NCI-H187 (cell line): ENCODE results near the gene GNPTG.
A peak's percentile ranks its signal among the peaks of the same experiment; 100 is the strongest.

Experiments
- DNase-seq, 2 experiments: peaks; one replicate each; lab custom pipeline; 2025; lab: John Stamatoyannopoulos, UW

Gene GNPTG

DNA sequence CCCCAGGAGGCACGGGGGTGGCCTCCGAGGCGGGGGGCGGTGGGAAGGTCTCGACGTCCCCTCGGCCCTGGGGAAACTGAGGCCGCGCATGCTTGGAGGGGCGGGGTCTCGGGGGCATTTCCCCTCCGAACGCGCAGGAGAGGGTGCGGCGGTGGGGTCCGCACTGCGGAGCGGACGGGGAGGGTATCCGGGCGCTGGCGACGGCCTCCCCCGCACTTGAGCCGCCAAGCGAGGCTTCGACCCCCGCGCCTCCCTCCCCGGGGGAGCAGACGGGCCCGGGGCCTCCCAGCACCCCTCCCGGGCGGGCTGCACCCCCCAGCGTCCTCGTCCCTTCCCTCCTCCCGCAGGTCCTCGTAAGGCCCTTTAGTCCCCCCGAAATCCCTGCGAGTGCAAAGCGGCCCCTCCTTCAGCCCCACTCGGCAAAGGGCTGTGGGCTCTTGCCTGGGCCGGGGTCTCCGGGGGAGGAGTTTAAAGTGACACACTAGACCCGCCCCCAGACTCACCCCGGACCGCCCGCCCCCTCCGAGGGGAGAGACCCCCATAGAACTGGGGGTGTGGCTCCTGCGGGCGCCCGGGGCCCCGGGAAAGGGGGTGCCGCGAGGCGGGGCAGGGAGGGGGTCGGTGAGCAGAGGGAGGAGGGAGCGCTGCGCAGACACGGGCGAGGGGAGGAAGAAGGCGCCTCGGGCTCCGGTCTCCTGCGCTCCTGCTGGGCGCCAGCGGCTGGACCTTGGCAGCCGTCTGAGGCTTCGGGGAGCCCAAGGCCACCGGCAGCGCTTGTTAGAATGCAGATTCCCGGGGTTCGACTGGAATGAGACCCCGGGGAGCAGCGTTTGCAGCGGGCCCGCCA is 17.7 kb upstream of the GNPTG start:
- no peak for DNase-seq

DNA sequence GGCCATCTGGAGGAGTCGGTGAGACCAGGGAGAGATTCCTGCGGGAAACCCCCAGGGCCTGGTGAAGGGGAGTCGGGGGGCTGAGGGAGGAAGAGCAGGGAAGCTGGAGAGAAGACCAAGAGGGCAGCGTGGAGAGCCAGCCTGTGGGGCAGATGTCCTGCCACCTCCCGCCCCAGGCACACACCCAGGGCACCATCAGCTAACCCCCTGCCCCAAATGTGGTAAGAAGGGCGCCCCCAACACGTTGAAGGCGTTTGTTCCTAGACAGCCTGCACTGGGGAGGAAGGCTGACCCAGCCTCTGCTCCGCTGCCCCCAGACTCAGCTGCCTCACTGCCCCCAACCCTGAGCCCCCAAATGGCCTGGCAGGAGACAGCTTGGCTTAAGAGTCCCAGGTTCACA is 17.0 kb upstream of the GNPTG start:
- no peak for DNase-seq

DNA sequence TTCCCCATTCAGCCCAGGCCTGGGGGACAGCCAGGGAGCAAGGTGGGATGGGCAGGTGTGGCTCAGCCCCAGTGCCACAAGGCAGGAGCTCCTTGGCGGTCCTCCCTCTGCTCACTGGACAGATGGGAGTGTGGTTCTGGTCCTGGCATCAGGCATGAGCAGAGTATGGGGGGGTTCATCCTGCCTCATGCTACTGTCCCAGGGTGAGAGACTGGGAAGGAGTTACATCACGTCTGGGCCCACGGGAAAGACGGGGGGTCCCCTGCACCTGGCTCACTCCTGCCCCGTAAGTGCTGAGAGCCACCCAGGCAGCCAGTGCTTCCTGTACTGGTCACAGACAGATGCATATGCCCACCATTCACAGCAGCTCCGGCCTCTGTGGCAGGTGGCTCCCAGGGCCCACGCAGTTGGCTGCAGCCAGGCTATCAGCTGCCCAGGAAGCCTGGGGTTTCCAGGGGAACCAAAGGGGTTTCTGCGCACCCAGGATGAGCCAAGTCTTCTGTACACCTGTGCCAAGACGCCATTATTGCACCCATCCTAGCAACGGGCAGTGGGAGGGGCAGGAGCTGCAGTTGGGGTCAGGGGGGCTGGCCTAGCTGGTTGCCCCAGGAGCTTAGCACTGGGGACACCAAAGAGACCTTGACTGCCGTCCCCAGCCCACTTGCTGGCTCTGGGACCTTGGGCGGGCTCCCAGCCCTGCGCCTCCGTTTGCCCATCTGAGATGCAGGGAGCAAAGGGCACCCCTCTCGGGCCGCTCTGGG is 16.3 kb upstream of the GNPTG start:
- DNase-seq, result no peak

DNA sequence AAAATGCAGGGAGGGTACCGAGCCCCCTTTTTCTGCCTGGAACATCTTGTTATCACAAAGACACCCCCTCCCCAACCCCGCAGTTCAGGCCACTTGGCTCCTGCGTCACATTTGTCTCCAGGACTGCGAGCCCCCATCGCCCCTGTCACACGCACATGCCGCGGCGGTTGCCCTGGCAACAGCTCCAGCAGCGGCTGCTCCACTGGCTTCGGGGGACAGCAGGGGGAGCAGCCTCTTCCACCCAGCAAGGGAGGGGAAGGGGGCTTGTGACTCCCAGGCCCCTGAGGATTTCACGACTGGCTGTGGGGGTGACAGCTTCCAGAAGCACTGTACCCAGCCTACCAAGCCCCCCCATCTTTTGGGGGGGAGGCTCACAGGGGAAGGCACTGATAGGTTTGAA is 15.7 kb upstream of the GNPTG start:
- no peak for DNase-seq

DNA sequence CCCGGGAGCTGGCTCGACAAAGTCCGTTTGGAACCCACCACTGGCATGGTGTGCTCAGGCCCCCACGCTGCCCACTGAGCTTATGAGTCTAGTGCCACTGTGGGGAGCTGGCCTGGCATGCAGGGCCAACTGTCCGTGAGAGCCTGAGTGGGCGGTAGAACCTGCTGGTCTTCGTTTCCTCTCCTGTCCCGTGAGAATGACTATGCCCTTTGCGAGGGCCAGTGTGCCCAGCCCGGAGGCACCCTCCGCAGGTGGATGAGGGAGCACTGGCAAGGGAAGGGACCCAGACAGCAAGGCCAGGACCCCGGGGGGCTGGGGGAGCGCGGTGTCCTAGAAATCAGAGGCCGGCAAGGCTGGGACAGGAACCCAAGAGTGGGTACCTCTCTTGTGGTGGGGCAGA is 15.1 kb upstream of the GNPTG start:
- no peak for DNase-seq

DNA sequence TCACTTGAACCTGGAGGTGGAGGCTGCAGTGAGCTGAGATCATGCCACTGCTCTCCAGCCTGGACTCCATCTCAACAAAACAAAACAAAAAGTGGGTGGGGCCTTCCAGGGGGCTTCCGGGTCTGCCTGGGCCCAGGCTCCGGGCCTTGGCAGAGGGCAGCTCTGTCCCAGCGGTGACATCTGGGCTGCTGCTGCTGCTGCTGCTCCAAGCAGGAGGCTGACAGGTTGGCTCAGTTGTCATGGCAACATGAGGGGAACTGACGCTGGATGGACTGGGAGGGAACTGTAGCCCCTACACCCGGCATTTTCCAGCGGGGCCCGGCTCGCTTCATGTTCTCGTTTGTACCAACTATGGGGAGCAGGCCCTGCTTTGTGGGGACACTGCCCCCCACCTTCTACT is 14.2 kb upstream of the GNPTG start:
- no peak for DNase-seq

DNA sequence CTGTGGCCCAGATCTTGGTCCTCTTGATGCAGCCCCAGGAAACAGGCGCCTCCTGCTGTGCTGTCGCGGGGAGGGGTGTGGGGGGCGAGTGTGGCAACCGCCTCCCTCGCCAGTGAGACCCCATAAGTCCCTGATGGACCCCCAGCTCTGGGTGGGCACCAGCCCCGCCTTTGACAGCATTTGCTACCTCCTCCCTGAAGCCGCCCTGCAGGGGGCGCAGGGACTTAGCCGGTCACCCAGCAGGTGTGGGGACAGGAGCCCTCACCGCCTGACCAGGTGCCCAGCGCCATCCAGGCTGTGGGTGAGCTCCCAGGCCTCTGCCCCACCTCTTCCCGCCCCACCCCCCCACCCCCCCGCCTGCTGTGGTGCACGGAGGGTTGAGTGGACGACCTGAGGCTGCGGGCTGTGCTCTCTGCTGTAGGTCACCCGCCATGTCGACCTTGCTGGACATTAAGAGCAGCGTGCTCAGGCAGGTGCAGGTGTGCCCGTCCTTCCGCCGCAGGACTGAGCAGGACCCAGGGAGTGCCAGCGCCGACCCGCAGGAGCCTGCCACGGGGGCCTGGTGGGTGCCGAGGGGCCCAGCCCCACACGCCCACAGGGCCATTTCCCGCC is 13.5 kb upstream of the GNPTG start:
- no peak for DNase-seq

DNA sequence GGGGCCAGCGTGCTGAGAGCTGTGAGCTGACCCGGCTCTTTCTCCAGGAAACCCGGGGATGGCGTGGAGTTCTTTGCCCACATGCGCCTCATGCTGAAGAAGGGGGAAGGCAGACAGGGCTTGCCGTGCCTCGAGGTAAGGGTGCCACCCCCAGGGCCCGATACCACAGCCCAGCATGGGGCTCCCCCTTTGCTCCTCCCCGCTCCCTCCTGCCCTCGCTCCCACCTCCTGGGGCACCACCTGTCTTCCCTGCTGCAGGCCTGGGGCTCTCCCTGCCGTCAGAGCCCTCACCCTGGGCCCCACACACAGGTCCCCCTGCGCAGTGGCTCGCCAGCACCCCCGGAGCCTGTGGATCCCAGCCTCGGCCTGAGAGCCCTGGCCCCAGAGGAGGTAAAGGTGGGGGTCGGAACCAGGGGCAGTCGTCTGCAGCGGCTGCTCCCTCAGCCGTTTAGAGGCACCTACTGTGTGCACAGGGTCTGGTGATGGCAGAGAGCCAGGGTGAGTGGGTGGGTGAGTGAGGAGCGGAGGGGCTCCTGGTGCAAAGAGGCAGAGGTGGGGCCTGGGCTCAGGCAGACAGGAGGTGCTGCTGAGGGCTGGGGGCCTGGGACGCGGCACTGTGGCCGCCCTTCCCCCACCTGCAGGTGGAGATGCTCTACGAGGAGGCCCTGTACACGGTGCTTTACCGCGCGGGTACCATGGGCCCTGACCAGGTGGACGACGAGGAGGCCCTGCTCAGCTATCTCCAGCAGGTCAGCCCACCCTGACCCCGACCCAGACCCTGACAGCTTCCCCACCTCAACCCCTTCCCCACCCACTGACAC is 12.7 kb upstream of the GNPTG start:
- no peak for DNase-seq

DNA sequence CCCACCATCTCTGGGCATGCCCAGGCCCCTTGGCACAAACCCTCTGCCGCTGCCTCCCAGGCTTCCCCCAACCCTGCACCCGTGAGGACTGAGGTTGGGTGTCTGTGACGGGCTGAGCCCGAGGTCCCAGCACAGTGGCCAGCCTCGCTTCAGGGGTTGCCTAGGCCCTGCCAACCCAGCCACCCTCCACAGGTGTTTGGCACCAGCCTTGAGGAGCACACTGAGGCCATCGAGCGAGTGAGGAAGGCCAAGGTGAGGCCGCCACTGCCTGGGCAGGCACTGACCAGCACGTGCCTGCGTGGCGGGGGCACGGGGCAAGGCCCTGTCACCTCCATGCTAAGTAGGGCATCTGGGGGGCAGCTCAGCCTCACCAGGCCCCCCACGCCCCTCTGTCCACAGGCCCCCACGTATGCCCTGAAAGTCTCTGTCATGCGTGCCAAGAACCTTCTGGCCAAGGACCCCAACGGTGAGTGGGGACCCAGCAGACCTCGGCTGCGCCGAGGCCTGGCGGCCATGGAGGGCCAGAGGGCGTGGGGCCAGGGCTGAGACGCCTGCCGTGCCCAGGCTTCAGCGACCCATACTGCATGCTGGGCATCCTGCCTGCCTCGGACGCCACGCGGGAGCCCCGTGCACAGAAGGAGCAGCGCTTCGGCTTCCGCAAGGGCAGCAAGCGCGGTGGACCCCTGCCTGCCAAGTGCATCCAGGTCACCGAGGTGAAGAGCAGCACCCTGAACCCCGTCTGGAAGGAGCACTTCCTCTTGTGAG is 10.8 kb upstream of the GNPTG start:
- no peak for DNase-seq

DNA sequence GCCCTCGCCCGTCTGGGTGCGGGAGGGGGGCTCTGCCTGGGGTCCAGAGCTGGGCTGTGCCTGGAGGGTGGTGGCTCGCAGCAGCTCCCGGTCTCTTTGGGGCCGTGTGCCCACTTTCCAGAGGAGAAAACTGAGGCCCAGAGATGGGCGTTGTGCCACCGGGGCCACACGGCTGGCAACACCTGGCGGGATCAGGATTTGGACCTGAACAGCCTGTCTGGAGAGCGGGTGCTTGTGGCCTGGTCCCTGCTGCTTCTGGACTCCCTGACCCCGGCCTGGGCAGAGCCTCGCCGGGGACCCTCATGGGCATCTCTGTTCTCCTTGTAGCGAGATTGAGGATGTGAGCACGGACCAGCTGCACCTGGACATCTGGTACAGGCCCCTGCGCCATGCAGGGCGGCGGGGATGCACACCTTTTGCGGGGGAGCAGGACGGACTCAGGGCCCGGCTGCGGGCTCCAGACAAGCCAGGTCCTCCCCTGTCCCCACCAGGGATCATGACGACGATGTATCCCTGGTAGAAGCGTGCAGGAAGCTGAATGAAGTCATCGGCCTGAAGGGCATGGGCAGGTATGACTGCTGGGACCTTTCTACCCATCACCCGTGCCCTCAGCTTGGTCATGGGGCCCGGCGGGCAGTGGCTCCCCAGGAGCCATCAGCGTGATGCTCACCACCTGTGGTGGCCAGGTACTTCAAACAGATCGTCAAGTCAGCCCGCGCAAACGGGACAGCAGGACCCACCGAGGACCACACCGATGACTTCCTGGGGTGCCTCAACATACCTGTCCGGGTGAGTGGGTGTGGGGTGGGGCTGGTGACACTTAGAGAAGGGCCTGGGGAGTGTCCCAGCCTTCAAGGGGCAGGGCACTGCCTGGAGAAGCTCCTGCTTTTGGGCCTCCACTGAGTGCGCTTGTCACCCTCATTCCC is 10.0 kb upstream of the GNPTG start:
- DNase-seq, result no peak

DNA sequence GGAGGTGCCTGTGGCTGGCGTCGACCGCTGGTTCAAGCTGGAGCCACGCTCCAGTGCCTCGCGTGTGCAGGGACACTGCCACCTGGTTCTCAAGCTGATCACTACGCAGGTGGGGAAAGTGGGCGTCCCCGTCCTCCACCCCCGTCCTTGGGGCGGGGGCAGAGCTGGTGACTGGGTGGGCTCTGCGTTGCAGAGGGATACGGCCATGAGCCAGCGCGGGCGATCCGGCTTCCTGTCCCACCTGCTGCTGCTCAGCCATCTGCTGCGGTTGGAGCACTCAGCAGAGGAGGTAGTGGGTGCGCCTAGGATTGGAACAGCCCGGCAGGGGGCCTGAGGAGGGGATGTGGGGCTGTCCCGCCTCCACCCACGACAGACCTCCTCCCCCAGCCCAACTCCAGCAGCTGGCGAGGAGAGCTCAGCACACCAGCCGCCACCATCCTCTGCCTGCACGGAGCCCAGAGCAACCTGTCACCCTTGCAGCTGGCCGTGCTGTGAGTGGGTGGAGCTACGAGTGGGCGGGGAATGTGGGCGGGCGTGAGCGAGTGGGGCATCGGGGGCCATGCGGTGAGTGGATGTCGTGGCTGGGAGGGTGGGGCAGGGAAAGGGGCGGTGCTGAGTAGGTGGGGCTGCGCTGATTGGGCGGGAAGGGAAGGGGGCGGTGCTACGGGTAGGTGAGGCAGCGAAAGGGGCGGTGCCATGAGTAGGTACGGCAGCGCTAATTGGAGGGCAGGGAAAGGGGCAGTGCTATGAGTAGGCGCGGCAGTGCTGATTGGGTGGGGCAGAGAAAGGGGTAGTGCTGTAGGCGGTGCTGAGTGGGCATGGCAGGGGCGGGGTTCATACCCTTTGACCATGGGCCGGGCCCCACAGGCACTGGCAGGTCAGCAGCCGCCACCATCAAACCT is 9.0 kb upstream of the GNPTG start:
- DNase-seq, result peak; percentile 99

DNA sequence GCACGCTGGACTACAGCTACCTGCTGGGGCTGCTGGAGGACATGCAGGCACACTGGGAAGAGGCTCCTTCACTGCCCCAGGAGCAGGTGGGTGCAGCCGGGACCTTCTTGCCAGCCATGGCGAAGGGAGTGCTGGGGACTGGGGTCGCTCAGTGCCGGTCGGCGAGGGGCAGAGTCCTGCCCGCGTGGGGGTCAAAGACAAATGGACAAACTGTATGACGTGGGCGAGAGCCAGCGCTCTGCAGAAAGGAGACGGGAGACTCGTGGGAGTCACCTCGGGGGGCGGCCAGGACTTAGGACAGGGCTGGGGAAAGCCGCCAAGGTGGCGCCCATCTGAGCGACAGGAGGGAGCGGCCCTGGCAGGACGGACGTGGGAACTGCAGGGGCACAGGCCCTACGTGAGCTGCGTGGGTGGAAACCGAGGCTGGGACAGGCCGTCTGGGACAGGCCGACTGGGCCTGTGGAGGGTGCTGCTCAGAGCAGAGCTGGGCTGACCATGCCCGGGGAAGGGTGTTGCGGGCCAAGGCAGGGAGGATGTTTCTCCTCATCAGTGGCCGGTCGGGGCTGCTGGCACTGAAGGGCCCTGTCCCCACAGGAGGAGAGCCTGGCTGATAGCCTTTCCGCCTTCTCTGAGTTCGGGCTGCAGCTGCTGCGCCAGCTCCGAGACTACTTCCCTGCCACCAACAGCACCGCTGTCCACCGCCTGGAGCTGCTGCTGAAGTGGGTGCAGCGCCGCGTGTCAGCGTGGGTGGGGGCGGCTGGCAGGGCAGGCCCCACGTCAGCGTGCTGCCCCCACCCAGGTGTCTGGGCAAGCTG is 8.1 kb upstream of the GNPTG start:
- no peak for DNase-seq

DNA sequence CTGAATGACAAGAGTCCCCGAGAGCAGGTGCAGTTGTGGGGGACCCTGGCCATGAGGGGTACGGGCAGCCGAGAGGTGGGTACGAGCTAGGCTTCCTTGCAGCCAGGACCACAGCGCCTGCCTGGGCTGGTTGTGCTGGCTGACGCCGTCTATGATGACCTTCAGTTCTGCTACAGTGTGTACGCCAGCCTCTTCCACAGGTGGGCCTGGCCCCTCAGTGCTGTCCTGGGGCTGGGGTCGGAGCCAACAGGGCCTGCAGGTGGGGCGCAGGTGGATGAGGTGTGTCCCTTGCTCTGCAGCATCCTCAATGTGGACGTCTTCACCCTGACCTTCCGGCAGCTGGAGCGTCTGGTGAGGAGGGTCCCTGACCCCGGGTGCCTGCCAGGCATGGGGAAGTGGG is 7.2 kb upstream of the GNPTG start:
- no peak for DNase-seq

DNA sequence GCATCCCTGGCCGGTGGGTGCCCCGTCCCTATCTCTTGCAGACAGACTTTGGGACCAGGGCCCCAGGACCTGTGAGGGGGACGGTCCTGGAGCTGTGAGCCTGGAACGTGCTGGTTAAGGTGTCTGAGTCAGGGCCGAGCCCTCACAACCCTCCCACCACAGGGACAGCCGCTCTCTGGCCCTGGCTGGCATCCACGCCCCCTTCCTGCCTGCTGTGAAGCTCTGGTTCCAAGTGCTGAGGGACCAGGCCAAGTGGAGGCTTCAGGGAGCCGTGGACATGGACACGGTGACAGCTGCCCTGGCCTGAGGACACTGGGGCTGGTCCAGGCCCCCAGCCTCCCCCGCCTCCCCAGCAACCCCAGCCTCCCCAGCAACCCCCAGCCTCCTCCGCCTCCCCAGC is 6.6 kb upstream of the GNPTG start:
- DNase-seq, result no peak

DNA sequence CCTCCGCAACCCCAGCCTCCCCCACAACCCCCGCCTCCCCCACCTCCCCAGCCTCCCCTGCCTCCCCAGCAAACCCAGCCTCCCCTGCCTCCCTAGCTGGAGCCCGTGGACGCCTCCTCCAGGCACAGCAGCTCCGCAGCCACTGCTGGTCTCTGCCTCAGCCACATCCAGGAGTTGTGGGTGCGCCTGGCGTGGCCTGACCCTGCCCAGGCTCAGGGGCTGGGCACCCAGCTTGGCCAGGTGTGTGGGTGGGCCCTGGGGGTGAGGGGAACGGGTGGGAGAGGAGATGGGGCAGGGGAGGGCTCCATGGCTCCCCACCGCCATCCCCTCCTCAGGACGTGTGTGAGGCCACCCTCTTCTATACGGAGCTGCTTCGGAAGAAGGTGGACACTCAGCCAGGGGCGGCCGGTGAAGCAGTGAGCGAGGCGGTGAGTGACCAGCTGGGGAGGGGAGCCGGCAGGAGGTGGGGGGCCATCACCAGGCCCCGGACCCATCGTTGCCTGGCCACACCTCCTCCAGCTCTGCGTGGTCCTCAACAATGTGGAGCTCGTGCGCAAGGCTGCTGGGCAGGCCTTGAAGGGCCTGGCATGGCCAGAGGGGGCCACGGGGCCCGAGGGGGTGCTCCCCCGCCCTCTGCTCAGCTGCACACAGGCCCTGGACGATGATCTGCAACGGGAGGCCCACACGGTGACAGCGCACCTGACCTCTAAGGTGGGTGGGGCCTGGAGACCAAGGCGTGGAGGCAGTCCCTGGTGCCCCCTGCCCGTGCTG is 5.9 kb upstream of the GNPTG start:
- DNase-seq, result no peak

DNA sequence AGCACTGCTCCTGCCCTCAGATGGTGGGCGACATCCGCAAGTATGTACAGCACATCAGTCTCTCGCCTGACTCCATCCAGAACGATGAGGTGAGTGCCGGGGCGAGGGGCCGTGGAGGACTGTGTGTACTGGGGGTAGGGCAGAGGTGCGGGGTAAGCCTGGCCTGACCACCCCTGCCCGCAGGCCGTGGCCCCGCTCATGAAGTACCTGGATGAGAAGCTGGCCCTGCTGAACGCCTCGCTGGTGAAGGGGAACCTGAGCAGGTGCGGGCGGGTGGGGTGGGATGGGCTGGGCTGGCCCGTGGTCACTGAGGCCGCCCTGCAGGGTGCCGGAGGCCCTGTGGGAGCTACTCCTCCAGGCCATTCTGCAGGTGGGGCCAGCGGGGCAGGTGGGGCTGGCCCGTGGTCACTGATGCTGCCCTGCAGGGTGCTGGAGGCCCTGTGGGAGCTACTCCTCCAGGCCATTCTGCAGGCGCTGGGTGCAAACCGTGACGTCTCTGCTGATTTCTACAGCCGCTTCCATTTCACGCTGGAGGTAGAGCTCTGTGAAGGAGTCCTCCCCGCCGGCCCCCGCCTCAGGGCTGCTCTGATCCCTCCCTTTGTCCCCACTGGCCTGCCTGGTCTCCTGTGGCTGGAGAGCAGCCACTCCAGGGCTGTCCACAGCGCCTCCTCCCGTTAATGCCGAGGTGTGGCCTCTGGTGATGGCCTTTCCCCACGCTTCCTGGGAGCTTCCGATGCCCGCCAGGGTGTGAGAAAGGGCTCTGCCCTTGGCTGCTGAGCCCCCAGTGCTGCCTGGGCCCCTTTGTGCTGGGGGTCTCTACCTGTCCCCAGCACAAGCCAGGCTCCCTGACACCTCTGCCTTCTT is 5.1 kb upstream of the GNPTG start:
- no peak for DNase-seq
